Measurements from ENCODE around the gene FAM131B. TPM values are rescaled to one million over a fixed set of nuclear protein-coding genes. Genes with fewer than 3 reads are reported as not detected.

The FAM131B gene
- total RNA-seq, 2 donors from 2014 or later: 0.08 to 0.48 TPM

DNA sequence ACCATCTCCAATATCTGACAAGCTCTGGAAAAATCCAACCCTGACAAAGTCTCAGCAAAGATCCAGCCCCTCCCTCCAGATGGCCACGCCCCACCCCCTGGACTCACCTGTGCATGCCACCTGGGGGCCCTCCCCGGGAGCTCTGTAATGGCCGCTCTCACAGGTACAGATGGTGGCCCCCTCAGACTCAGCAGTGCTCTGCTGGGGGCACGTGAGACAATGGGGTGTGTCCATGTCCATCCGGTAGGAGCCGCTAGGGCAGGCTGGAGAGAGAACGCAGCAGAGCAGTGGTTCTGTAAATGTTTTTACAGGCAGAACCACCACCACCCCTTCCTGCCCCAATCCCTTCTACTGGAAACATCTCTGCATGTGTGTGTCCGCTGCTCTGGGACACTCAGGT is 36.6 kb upstream of the FAM131B start:
- Histone ChIP-seq H3K27ac (no peak overlapping the region), H3K27me3 (no peaks in the 10 kb centered on the region), H3K4me1 (peaks cover 0 to 24% of the 10 kb centered on the region in 2 donors), H3K9me3 (no peaks in the 10 kb centered on the region), H3K4me3 (no peak overlapping the region), H3K36me3 (no peaks in the 10 kb centered on the region)
- no peak for DNase-seq (ENCODE audit: low spot score)
- TF ChIP-seq, protein P1, sequence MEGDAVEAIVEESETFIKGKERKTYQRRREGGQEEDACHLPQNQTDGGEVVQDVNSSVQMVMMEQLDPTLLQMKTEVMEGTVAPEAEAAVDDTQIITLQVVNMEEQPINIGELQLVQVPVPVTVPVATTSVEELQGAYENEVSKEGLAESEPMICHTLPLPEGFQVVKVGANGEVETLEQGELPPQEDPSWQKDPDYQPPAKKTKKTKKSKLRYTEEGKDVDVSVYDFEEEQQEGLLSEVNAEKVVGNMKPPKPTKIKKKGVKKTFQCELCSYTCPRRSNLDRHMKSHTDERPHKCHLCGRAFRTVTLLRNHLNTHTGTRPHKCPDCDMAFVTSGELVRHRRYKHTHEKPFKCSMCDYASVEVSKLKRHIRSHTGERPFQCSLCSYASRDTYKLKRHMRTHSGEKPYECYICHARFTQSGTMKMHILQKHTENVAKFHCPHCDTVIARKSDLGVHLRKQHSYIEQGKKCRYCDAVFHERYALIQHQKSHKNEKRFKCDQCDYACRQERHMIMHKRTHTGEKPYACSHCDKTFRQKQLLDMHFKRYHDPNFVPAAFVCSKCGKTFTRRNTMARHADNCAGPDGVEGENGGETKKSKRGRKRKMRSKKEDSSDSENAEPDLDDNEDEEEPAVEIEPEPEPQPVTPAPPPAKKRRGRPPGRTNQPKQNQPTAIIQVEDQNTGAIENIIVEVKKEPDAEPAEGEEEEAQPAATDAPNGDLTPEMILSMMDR (IDR thresholded peaks at IDR 0.05): no peak

DNA sequence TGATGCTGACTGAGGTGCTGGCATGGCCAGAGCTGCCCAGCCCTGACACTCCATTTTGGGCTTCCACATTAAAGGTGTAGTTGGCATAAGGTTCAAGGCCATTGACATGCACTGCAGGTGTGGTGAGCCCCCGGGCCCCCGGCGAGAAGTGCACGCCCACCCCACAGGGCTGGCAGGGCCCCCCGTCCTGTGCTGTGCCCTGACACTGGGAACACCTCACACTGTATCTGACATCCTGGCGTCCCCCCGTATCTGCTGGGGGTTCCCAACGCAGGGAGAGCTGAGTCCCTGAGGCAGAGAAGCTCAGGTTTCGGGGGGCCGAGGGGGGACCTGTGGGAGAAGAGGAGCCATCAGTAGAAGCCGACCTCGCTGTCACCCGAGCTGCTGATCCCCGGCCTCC is 36.1 kb upstream of the FAM131B start:
- Histone ChIP-seq H3K4me1 (peaks cover 0 to 30% of the 10 kb centered on the region in 2 donors), H3K4me3 (no peak overlapping the region), H3K9me3 (no peaks in the 10 kb centered on the region), H3K27ac (no peak overlapping the region), H3K27me3 (no peaks in the 10 kb centered on the region), H3K36me3 (no peaks in the 10 kb centered on the region)
- TF ChIP-seq, protein P1 (IDR thresholded peaks at IDR 0.05): no peak
- DNase-seq (ENCODE audit: low spot score): no peak

DNA sequence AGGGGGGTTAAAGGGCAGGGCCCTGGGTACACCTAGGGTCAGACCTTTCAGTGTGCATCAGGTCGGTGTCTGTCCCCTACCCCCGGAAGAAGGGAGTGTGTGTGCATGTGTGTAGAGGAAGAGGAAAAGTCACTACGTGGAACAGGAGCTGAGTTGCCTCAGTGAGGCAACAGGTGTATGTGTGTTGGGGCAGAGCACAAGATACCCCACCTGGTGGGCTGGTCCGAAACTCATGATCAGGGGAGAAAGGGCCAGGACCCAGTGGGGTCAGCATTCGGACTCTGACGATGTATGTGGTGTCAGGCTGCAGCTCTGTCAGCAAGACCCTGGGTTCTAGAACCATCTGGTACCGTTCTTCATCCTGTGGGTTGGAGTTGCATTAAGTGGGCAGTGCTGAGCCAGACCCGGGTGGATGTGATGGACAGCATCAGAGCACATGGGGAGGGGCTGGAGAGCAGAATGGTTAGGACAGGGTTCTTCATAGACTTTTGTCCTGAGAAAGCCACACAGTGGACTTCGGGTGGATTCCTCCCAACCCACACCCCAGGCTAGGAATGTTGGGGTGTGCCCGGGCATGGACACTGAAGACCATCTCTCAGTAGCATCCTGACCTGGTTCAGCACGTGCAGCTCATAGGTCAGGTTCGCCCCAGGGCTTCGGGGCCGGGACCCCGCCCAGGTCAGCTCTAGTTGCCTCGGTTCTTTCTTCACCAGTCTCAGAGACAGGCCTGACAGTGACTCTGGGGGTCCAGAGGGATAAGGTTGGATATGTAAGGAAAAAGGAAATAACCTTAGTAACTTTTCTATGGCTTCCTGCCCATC is 35.4 kb upstream of the FAM131B start:
- DNase-seq (ENCODE audit: low spot score): no peak
- no peak overlapping the region for H3K4me3 ChIP-seq
- H3K27me3 ChIP-seq: no peaks in the 10 kb centered on the region
- H3K9me3 ChIP-seq: no peaks in the 10 kb centered on the region
- H3K27ac ChIP-seq: no peak overlapping the region
- peaks cover 5% of the 10 kb centered on the region for H3K36me3 ChIP-seq
- H3K4me1 ChIP-seq: peaks cover 0 to 37% of the 10 kb centered on the region in 2 donors
- TF ChIP-seq, protein P1 (IDR thresholded peaks at IDR 0.05): no peak

DNA sequence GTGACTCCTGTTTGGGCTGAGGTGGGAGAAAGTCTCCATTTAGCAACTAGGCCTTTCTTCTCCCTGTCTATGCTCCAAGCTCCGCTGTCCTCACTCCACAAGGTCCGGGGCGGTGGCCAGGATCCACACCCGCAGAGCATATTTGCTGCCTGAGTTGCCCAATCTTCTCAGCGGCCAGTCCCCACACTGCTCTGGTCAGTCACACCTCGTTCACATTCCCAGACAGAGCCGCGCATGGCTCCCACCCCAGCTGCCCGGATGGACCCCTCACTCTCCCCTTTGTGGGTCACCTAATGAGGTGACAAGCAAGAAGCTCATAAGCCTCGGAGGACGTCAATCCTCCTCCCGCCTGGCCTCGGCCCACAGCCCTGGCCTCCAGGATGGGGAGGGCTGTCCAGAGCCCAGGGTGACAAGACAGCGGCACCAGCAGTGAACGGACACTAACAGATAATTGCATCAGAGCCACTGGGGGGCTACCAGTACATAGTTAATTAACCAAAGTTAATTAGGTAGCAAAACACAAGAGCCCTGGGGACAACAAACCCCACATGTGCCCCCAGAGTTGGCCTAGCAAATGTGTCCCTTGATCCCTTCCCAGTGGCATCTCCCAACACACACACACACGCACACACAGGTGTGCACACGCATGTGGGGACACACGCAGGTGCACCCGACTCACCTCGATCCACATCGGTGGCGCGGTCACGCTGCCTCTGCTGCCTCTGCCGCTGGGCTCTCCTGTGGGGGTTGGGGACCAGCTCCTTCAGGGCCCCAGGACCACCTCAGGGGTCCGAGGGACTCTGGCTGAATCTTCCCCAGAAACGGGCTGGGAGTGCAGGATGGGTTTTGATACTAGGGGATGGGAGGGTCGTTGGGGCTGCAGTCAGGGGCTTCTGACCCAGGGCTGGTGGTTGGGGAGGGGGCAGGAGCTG is 34.4 kb upstream of the FAM131B start:
- H3K4me3 ChIP-seq: no peak overlapping the region
- no peak for DNase-seq (ENCODE audit: low spot score)
- H3K27me3 ChIP-seq: no peaks in the 10 kb centered on the region
- TF ChIP-seq, protein P1 (IDR thresholded peaks at IDR 0.05): no peak
- peaks cover 0 to 47% of the 10 kb centered on the region in 2 donors for H3K4me1 ChIP-seq
- no peaks in the 10 kb centered on the region for H3K9me3 ChIP-seq
- no peak overlapping the region for H3K27ac ChIP-seq
- H3K36me3 ChIP-seq: peaks cover 8% of the 10 kb centered on the region

DNA sequence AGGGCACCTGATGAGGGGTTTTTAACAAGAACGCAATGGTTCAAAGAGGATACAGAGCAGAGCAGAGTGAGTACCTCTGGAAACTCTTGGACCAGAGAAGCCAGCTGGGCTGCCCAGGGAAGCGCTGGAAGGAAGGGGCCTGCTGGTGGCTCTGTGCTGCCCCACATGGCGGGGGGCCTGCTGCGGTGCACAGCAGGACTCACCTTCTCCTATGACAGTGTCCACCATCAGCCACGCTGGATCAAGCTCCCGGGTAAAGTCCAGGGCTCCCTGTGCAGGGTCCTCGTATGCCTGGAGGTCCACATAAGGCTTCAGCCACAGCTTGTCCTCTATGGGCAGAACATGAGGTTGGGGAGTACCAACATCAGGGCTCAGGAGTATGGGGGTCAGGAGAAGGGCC is 33.7 kb upstream of the FAM131B start:
- DNase-seq (ENCODE audit: low spot score): no peak
- H3K4me3 ChIP-seq: no peak overlapping the region
- TF ChIP-seq, protein P1 (IDR thresholded peaks at IDR 0.05): no peak
- H3K9me3 ChIP-seq: no peaks in the 10 kb centered on the region
- H3K4me1 ChIP-seq: peaks cover 0 to 54% of the 10 kb centered on the region in 2 donors
- no peaks in the 10 kb centered on the region for H3K27me3 ChIP-seq
- peaks cover 12% of the 10 kb centered on the region for H3K36me3 ChIP-seq
- no peak overlapping the region for H3K27ac ChIP-seq
